Measurements from ENCODE around the gene HOXA7. TPM values are rescaled to one million over a fixed set of nuclear protein-coding genes. Genes with fewer than 3 reads are reported as not detected.

Gene HOXA7
- total RNA-seq, 4 donors from 2014 or later, result 2.8 to 4.3 (median 3.6) TPM

GRCh38 chr7:27130540-27131389 lies 25.7 kb downstream of the HOXA7 start, which contains the start of gene HOXA4:
Gene HOXA4, minus strand, starts transcription at chr7:27130757. Its CDS starts 24 bp downstream, at chr7:27130733.
- TF ChIP-seq CTCF (IDR thresholded peaks at IDR 0.05; ENCODE audit: low read depth), result no peak

GRCh38 chr7:27129729-27130539 lies 26.5 kb downstream of the HOXA7 start:
- no peak for TF ChIP-seq CTCF (IDR thresholded peaks at IDR 0.05; ENCODE audit: low read depth)

- no peak for TF ChIP-seq CTCF (IDR thresholded peaks at IDR 0.05; ENCODE audit: low read depth)
Measured at GRCh38 chr7:27128776-27129728, 27.4 kb downstream of the HOXA7 start.

- TF ChIP-seq CTCF (IDR thresholded peaks at IDR 0.05; ENCODE audit: low read depth), result no peak
Measured at GRCh38 chr7:27128034-27128433, 28.4 kb downstream of the HOXA7 start.

GRCh38 chr7:27126596-27127327 lies 29.7 kb downstream of the HOXA7 start:
- no peak for TF ChIP-seq CTCF (IDR thresholded peaks at IDR 0.05; ENCODE audit: low read depth)

- no peak for TF ChIP-seq CTCF (IDR thresholded peaks at IDR 0.05; ENCODE audit: low read depth)
Measured at GRCh38 chr7:27125986-27126394, 30.5 kb downstream of the HOXA7 start.

All from subcutaneous adipose tissue (tissue), 4 donors.